GM04503 (cell line): ENCODE measurements around the gene OBSCN.

Source experiments
- DNase-seq: peaks from one replicate; pipeline ENCODE4 v3.0.0-alpha.2; 2012; ENCODE audit warnings: low read depth

OBSCN gene

GRCh38 chr1:228291906-228292608, 84.2 kb downstream of the OBSCN start:
- no peak for DNase-seq

DNA sequence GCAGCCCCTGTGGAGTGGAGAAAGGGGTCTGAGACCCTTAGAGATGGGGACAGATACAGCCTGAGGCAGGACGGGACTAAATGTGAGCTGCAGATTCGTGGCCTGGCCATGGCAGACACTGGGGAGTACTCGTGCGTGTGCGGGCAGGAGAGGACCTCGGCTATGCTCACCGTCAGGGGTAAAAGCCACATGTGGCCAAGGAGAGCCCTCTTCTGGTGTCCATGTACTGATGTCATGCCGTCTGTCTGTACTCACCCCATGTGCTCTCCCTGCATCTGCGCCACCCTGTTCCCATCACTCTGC, 84.7 kb downstream of the OBSCN start:
- DNase-seq, result no peak

DNA sequence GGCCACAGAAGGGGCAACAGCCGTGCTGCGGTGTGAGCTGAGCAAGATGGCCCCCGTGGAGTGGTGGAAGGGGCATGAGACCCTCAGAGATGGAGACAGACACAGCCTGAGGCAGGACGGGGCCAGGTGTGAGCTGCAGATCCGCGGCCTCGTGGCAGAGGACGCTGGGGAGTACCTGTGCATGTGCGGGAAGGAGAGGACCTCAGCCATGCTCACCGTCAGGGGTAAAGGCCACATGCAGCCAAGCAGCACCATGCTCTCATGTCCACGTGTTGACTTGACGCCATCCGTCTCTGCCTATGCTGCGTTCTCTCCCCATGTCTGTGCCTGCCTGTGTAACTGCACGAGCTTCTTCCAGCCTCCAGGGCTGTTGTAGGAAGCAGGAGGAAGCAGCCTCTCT, 85.5 kb downstream of the OBSCN start:
- no peak for DNase-seq

- no peak for DNase-seq
These were observed 86.1 kb downstream of the OBSCN start for GRCh38 chr1:228293816-228294500.

DNA sequence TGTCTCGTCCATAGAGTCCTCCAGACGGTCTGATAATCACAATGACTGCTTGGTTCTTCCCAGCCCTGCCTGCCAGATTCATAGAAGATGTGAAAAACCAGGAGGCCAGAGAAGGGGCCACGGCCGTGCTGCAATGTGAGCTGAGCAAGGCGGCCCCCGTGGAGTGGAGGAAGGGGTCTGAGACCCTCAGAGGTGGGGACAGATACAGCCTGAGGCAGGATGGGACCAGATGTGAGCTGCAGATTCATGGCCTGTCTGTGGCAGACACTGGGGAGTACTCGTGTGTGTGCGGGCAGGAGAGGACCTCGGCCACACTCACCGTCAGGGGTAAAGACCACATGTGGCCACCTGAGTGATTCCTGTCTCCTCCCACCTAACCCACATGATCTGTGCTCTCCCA, 86.9 kb downstream of the OBSCN start:
- no peak for DNase-seq

GRCh38 chr1:228295201-228295600, 87.4 kb downstream of the OBSCN start:
- DNase-seq, result no peak

- no peak for DNase-seq
These were observed 88.1 kb downstream of the OBSCN start for GRCh38 chr1:228295981-228296380.

GRCh38 chr1:228297242-228297641, 89.4 kb downstream of the OBSCN start:
- no peak for DNase-seq

- no peak for DNase-seq
These were observed 90.0 kb downstream of the OBSCN start for GRCh38 chr1:228297822-228298221.

GRCh38 chr1:228298471-228298870, 90.6 kb downstream of the OBSCN start:
- no peak for DNase-seq

DNA sequence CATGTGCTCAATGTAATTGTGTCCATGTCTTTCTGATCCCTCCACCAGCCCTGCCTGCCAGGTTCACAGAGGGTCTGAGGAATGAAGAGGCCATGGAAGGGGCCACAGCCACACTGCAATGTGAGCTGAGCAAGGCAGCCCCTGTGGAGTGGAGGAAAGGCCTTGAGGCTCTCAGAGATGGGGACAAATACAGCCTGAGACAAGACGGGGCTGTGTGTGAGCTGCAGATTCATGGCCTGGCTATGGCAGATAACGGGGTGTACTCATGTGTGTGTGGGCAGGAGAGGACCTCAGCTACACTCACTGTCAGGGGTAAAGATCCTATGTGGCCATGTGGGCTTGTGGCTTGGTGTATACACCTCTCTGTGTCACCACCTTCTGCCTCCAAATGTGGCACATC, 91.4 kb downstream of the OBSCN start:
- DNase-seq, result no peak

DNA sequence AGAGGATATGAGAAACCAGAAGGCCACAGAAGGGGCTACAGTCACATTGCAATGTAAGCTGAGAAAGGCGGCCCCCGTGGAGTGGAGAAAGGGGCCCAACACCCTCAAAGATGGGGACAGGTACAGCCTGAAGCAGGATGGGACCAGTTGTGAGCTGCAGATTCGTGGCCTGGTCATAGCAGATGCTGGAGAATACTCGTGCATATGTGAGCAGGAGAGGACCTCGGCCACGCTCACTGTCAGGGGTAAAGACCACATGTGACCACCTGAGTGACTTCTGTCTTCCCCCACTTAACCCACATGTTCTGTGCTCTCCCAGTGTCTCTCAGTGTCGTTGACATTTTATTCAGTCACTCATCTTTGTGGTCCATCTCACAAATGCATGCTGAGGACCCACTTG, 92.1 kb downstream of the OBSCN start:
- DNase-seq, result no peak

- DNase-seq, result no peak
These were observed 94.2 kb downstream of the OBSCN start for GRCh38 chr1:228302086-228302485.

DNA sequence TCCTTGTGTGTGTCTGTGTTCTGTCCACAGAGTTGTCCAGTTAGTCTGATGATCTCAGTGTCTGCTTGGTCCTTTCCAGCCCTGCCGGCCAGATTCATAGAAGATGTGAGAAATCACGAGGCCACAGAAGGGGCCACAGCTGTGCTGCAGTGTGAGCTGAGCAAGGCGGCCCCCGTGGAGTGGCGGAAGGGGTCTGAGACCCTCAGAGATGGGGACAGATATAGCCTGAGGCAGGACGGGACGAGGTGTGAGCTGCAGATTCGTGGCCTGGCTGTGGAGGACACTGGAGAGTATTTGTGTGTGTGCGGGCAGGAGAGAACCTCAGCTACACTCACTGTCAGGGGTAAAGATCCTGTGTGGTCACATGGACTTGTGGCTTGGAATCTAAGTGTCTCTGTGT, 95.8 kb downstream of the OBSCN start:
- no peak for DNase-seq

- no peak for DNase-seq
These were observed 96.4 kb downstream of the OBSCN start for GRCh38 chr1:228304225-228304624.

DNA sequence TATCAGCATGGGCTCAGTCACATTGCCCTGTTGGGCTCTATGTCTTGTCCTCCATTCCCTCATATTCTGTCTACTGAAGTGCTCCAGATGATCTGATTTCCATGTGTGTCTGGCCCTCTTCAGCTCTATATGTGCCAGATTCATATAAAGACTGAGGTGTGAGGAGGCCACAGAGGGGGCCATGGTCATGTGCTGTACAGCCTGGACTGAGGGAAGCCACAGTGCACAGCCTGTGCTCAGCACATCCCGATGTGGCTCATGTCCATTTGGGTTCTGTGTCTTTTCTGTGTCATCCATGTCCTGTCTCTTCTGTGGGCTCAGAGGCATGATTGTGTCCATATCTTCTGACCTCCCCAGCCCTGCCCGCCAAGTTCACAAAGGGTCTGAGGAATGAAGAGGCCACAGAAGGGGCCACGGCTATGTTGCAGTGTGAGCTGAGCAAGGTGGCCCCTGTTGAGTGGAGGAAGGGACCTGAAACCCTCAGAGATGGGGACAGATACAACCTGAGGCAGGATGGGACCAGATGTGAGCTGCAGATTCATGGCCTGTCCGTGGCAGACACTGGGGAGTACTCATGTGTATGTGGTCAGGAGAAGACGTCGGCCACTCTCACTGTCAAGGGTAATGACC, 97.0 kb downstream of the OBSCN start:
- DNase-seq, result no peak

GRCh38 chr1:228305721-228306152, 97.9 kb downstream of the OBSCN start:
- no peak for DNase-seq

DNA sequence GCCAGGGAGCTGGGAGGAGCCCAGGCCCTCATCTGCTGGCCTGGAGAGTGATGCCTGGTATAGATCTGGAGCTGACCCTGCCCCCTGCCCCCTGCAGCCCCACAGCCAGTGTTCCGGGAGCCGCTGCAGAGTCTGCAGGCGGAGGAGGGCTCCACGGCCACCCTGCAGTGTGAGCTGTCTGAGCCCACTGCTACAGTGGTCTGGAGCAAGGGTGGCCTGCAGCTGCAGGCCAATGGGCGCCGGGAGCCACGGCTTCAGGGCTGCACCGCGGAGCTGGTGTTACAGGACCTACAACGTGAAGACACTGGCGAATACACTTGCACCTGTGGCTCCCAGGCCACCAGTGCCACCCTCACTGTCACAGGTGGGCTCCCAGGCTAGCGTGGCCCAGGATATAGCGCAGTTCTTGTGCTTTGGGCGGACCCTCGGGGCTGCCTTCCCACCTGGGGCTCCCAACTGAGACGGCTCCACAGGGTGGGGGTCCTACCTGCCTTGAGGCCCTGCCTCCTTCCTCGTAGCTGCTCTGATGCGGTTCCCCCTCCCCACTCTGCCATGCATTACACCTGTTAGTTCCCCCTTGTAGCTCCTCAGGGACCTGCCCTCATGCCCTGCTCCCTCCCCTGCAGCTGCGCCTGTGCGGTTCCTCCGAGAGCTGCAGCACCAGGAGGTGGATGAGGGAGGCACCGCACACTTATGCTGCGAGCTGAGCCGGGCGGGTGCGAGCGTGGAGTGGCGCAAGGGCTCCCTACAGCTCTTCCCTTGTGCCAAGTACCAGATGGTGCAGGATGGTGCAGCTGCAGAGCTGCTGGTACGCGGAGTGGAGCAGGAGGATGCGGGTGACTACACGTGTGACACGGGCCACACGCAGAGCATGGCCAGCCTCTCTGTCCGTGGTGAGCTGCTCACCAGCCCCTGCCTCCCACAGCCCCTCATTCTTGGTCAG, 98.7 kb downstream of the OBSCN start:
- DNase-seq, result no peak

DNA sequence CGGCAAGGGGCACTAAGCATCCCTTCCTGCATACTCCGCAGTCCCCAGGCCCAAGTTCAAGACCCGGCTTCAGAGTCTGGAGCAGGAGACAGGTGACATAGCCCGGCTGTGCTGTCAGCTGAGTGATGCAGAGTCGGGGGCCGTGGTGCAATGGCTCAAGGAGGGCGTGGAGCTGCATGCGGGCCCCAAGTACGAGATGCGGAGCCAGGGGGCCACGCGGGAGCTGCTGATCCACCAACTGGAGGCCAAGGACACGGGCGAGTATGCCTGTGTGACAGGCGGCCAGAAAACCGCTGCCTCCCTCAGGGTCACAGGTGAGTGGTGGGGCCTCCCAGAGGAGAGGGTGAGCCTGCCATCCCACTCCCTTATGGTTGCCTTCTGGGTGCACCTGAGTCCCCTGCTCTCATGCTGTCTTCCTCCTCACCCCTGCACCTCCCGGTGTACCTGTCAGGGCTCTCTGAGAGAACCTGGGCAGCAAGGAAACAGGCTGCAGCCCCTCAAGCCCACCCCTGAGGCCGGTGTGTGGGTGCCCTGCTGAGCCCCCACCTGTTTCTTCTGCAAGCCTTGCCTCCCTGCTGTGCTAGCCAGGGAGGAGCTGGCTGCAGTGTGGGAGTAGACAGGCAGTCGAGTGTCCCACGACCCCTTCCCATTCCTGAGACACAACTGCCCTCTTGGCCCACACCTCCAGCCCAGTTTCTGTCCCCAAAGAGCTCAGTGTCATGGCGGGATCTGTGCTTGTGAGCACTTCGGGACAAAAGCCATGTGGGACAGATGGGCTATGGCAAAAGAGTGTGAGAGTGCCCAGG, 99.6 kb downstream of the OBSCN start:
- DNase-seq, result no peak

DNA sequence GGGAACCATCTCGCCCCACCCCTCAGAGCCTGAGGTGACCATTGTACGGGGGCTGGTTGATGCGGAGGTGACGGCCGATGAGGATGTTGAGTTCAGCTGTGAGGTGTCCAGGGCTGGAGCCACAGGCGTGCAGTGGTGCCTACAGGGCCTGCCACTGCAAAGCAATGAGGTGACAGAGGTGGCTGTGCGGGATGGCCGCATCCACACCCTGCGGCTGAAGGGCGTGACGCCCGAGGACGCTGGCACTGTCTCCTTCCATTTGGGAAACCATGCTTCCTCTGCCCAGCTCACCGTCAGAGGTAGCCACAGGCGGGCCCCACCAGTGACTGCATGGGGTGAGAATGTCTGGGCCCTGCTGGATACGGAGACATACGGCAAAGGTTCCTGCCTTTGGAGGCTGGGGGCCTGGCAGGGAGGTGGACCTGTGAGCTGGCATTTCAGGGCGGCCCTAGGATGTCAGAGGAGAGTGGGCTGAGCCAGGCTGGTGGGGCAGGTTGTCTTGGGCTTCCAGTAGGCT, 100.3 kb downstream of the OBSCN start:
- DNase-seq, result no peak

DNA sequence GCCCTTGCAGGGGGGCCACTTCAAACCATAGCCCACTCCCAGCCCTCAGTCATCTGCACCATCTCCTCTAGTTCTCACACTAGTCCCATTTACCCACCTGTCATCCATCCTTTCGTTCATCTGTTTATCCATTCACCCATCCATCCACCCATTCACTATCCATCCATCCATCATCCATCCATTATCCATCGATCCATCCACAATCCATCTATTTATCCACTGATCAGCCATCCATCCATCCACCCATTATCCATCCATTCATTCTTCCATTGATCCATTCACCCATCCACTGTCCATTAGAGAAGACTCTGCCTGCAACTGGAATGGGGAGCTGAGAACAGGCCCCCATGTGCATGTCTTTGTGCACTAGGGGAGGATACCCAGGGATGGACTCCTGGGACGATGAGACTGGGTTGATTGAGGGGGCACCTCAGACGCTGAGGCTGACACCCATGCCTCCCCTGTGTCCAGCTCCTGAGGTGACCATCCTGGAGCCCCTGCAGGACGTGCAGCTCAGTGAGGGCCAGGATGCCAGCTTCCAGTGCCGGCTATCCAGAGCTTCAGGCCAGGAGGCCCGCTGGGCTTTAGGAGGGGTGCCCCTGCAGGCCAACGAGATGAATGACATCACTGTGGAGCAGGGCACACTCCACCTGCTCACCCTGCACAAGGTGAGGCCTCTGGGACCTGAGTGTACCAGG, 100.9 kb downstream of the OBSCN start:
- no peak for DNase-seq
